Gastrocnemius medialis (tissue), 4 donors: ENCODE results near the gene RAMACL.

ENCODE experiments used
- CTCF ChIP-seq, 5 experiments: fragments of 450-650 bp in 3 of 5; fragments of 200-600 bp in 2 of 5; sonication (generic) in 2 of 5; IDR thresholded peaks in 4 of 5; conservative IDR thresholded peaks in 1 of 5; 1 replicate in 4 of 5; 2 replicates in 1 of 5; pipeline ENCODE4 v1.5.1; 2016 to 2019; ENCODE audit warnings: antibody characterized with exemption in 5 of 5, mild to moderate bottlenecking in 3 of 5, moderate library complexity in 3 of 5
- POLR2A ChIP-seq, 2 donors: fragments of 450-650 bp; IDR thresholded peaks; one replicate each; pipeline ENCODE4 v1.6.1; 2017; ENCODE audit warnings: antibody characterized with exemption in 2 of 2, mild to moderate bottlenecking in 2 of 2, moderate library complexity in 2 of 2

- TF ChIP-seq POLR2A (IDR thresholded peaks at IDR 0.05) (no peak), CTCF (IDR thresholded peaks at IDR 0.05 in 4 of 5, conservative IDR thresholded peaks at IDR 0.05 in 1 of 5) (no peak)
Measured at GRCh38 chr6:166586424-166587156, at the start of gene RAMACL.
